Stomach (tissue), 9 donors: ENCODE data around the gene ATP1B3. TPM values are rescaled to one million over a fixed set of nuclear protein-coding genes. Genes with fewer than 3 reads are reported as not detected.

Experiments used
- DNase-seq, 2 donors: peaks; one replicate each; pipeline versions ENCODE4 v3.0.0 to v3.0.0-alpha.2; 2013 to 2019
- H3K27ac ChIP-seq, 5 donors: fragments of 200-600 bp in 4 of 5; sonication (generic) in 4 of 5; one replicate each; pipeline ENCODE4 v1.5.1; 2013 to 2019; ENCODE audit warnings: mild to moderate bottlenecking in 1 of 5, moderate library complexity in 1 of 5
- H3K27me3 ChIP-seq, 3 donors: fragments of 200-600 bp; sonication (generic); one replicate each; pipeline ENCODE4 v1.5.1; 2017 to 2019; ENCODE audit warnings: mixed run types in 1 of 3
- H3K36me3 ChIP-seq, 4 donors: fragments of 200-600 bp; sonication (generic); 1 replicate in 3 of 4; 2 replicates in 1 of 4; pipeline ENCODE4 v1.5.1; 2016 to 2019
- H3K4me1 ChIP-seq, 4 donors: fragments of 200-600 bp; sonication (generic); one replicate each; pipeline ENCODE4 v1.5.1; 2016 to 2019
- H3K4me3 ChIP-seq, 4 donors: fragments of 200-600 bp; sonication (generic) in 3 of 4; one replicate each; pipeline ENCODE4 v1.5.1; 2016 to 2019; ENCODE audit warnings: mild to moderate bottlenecking in 1 of 4
- H3K9me3 ChIP-seq, 4 donors: fragments of 200-600 bp; sonication (generic); one replicate each; pipeline ENCODE4 v1.5.1; 2016 to 2019
- EP300 ChIP-seq: sonication (generic); formaldehyde crosslinking; IDR thresholded peaks from one replicate; pipeline ENCODE4 v1.6.1; 2017; ENCODE audit warnings: antibody characterized with exemption
- POLR2A ChIP-seq, 4 donors: fragments of 450-650 bp; IDR thresholded peaks; one replicate each; pipeline ENCODE4 v1.6.1; 2016; ENCODE audit warnings: antibody characterized with exemption in 4 of 4, control low read depth in 2 of 4, mild to moderate bottlenecking in 1 of 4, moderate library complexity in 1 of 4
- POLR2AphosphoS5 ChIP-seq, 3 donors: sonication (generic); formaldehyde crosslinking; IDR thresholded peaks; one replicate each; pipeline ENCODE4 v1.6.1; 2016; ENCODE audit warnings: antibody characterized with exemption in 3 of 3
- WGBS, 5 donors: extraction: QIAGEN DNeasy Blood & Tissue Kit in 3 of 5; methylation state at CpG; one replicate each; pipeline versions ENCODE4 v1.1.5 to v1.1.7; 2013 to 2018; 5-methylcytosine and 5-hydroxymethylcytosine counted together
- intact Hi-C: fragments of 100-400 bp; cut with DNase I; formaldehyde crosslinking; loops from one replicate; pipeline ENCODE4 v1.15.1; 2023; ENCODE audit warnings: low total_unique reads
- polyA plus RNA-seq, 3 donors: library from polyadenylated mRNA; stranded (reverse); fragments of 200-250 nt; gene quantifications; one replicate each; pipeline ENCODE4 v1.2.3, GENCODE V29; 2013
- total RNA-seq, 5 donors: library from RNA; depleted of rRNA; stranded (reverse); fragments of >200 nt; gene quantifications; one replicate each; pipeline versions ENCODE4 v1.1.0 to v1.2.3, GENCODE V29; 2014 to 2016
- TF ChIP-seq, protein P1 (sequence below), 7 experiments: fragments of 450-650 bp in 4 of 7; fragments of 200-600 bp in 3 of 7; sonication (generic) in 3 of 7; IDR thresholded peaks; one replicate each; pipeline ENCODE4 v1.5.1; 2016 to 2019; ENCODE audit warnings: antibody characterized with exemption in 7 of 7, control low read depth in 2 of 7, mild to moderate bottlenecking in 1 of 7
- donor health status: healthy with polysubstance abuse.
- donor health status: Bipolar disorder and iron deficiency.
- donor health status: healthy.

ATP1B3 gene
- total and polyA plus RNA-seq, 8 donors = 19.6 to 122 (median 47.5) TPM

DNA sequence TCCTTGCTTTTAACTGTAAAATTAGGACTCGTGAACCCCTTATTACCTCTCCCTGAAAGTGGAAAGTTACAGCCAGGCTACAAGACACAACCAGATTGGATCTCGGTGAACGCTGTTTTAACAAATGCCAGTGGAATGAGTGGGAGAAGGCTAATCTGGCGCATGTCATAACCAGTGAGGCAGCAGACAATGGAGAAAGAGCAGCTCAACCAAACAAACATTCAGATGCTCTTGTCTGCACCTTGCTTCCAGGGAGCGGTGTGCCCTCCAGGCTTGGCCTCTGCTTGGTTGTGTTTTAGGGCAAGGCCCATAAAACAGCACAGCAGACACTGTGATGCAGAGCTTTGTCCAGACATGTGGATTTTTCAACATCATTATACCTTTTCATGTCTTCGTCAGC lies 45.9 kb upstream of the ATP1B3 start:
- TF ChIP-seq EP300 (no peak), POLR2AphosphoS5 (IDR thresholded peaks at IDR 0.05) (no peak), POLR2A (IDR thresholded peaks at IDR 0.05) (no peak)
- TF ChIP-seq, protein P1, sequence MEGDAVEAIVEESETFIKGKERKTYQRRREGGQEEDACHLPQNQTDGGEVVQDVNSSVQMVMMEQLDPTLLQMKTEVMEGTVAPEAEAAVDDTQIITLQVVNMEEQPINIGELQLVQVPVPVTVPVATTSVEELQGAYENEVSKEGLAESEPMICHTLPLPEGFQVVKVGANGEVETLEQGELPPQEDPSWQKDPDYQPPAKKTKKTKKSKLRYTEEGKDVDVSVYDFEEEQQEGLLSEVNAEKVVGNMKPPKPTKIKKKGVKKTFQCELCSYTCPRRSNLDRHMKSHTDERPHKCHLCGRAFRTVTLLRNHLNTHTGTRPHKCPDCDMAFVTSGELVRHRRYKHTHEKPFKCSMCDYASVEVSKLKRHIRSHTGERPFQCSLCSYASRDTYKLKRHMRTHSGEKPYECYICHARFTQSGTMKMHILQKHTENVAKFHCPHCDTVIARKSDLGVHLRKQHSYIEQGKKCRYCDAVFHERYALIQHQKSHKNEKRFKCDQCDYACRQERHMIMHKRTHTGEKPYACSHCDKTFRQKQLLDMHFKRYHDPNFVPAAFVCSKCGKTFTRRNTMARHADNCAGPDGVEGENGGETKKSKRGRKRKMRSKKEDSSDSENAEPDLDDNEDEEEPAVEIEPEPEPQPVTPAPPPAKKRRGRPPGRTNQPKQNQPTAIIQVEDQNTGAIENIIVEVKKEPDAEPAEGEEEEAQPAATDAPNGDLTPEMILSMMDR (IDR thresholded peaks at IDR 0.05) = no peak
- WGBS, 5 donors = 85 to 94% (median 92%) methylated on average over 6 of the region's 6 CpGs
- no peaks in the 10 kb centered on the region for H3K27me3 ChIP-seq
- H3K36me3 ChIP-seq = no peaks in the 10 kb centered on the region
- H3K4me3 ChIP-seq = no peak overlapping the region
- no peaks in the 10 kb centered on the region for H3K9me3 ChIP-seq
- H3K27ac ChIP-seq = no peak overlapping the region
- intact Hi-C loops = no loop called here
- peaks cover 0 to 5% (median 2%) of the 10 kb centered on the region in 4 donors for H3K4me1 ChIP-seq
- no peak for DNase-seq

DNA sequence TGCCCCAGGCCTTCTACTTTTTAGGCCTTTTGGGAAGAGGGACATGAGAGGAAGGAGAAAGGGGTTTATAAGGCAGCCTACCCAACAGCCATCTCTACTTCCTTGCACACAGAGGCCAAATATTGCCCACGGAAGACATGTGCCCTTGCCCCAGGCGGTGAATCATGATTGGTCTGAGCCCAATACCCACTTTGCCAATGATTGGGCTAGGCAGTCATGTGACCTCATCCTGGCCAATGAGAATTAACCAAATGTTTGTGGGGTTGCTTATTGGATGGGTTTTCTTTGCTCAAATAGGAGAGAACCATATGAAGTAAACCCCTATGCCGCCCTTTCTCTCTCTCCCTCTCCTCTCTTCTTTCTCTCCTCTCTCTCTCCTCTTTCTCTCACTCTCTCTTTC lies 42.2 kb upstream of the ATP1B3 start:
- no peaks in the 10 kb centered on the region for H3K27me3 ChIP-seq
- no peak overlapping the region for H3K27ac ChIP-seq
- intact Hi-C loops = no loop called here
- WGBS, 5 donors = 96 to 100% (median 97%) methylated on average over 3 of the region's 3 CpGs
- TF ChIP-seq, protein P1 (IDR thresholded peaks at IDR 0.05) = no peak
- TF ChIP-seq POLR2A (IDR thresholded peaks at IDR 0.05) (no peak), EP300 (no peak), POLR2AphosphoS5 (IDR thresholded peaks at IDR 0.05) (no peak)
- H3K9me3 ChIP-seq = no peaks in the 10 kb centered on the region
- no peak for DNase-seq
- no peak overlapping the region for H3K4me3 ChIP-seq
- no peaks in the 10 kb centered on the region for H3K36me3 ChIP-seq
- no peaks in the 10 kb centered on the region for H3K4me1 ChIP-seq

DNA sequence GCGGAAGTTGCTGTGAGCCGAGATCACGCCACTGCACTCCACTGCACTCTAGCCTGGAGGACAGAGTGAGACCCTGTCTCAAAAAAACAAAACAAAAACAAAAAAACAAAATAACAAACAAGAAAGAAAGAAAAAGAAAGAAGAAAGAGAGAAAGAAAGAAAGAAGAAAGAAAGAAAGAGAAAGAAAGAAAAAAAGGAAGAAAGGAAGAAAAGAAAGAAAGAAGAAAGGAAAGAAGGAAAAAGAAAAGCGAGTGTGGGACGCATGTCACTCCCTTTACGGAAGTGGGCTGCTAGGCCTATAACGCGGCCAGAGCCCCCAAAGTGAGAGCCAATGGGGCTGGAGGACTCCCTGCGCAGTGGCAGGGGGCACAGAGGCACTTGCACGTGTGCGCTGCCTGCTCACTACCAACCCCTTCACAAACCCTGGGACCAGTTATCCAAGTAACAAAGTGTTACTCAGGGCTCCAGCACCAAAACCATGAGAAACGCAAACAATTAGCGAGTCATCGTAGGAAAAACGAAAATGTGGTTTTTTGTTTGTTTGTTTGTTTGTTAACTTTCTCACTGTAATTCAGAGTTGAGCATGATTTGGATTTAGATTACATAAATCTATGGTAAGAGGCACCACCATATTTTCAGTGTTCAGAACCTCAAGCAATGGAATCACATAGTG lies 40.8 kb upstream of the ATP1B3 start:
- no peak for TF ChIP-seq POLR2AphosphoS5 (IDR thresholded peaks at IDR 0.05)
- TF ChIP-seq POLR2A (IDR thresholded peaks at IDR 0.05) = no peak
- TF ChIP-seq, protein P1 (IDR thresholded peaks at IDR 0.05) = no peak
- TF ChIP-seq EP300 = no peak
- intact Hi-C loops = no loop called here
- no peak for DNase-seq
- no peak overlapping the region for H3K27ac ChIP-seq
- H3K36me3 ChIP-seq = no peaks in the 10 kb centered on the region
- WGBS, 5 donors = 90 to 94% (median 93%) methylated on average over 15 of the region's 15 CpGs
- no peaks in the 10 kb centered on the region for H3K4me1 ChIP-seq
- H3K9me3 ChIP-seq = no peaks in the 10 kb centered on the region
- no peaks in the 10 kb centered on the region for H3K27me3 ChIP-seq
- no peak overlapping the region for H3K4me3 ChIP-seq

DNA sequence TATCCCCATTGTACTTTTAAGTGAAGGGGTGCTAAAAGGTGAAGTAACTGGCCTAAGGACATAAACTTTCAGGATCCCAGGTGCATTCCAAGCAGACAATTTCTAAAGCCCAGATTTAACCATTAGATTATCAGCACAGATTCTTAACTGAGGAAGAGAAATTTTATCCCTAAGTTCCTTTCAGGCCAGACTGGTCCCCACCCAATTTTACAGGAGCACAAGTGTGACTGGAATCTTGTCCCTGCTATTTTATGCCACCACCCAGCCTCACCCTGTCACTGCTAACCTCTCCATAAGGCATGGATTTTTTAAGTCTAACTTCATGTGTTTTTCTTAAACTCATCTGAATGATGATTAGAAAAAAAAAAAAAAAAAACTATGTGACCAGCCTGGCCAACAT lies 37.1 kb upstream of the ATP1B3 start:
- no peak overlapping the region for H3K27ac ChIP-seq

More for the DNA sequence above, 37.1 kb upstream of the ATP1B3 start:
- Histone ChIP-seq H3K4me3 (no peak overlapping the region), H3K9me3 (no peaks in the 10 kb centered on the region), H3K36me3 (no peaks in the 10 kb centered on the region), H3K27me3 (no peaks in the 10 kb centered on the region), H3K4me1 (no peaks in the 10 kb centered on the region)
- no peak for TF ChIP-seq POLR2A (IDR thresholded peaks at IDR 0.05)
- TF ChIP-seq, protein P1 (IDR thresholded peaks at IDR 0.05) = no peak
- TF ChIP-seq EP300 = no peak
- TF ChIP-seq POLR2AphosphoS5 (IDR thresholded peaks at IDR 0.05) = no peak
- DNase-seq = no peak
- intact Hi-C loops = no loop called here
